ENCODE data around the gene DDX19B. TPM values are rescaled to one million over a fixed set of nuclear protein-coding genes. Genes with fewer than 3 reads are reported as not detected.
A peak's percentile ranks its signal among the peaks of the same experiment; 100 is the strongest.
"Not testable (repeated sequence)": the region's sequence is repeated elsewhere in the genome, so short reads cannot be mapped to it uniquely, and the experiment has no call there.

The DDX19B gene
- 10 to 100 TPM; 31.4 to 38.1 (median 34.8) TPM for polyA plus RNA-seq (ENCODE audit: insufficient read length in 3 of 3)
- long read RNA-seq, donor 1, partial matches to known transcripts: 6 of 9 reads
- long read RNA-seq, donor 1, other reads (novel, unspliced or antisense): 0 of 9 reads
- long read RNA-seq, donor 2, transcript DDX19B-201 (12 exons, 3,386 nt): major isoform, 10 of 16 reads
- long read RNA-seq, donor 2, partial matches to known transcripts: 5 of 16 reads
- long read RNA-seq, donor 2, other reads (novel, unspliced or antisense): 0 of 16 reads
- long read RNA-seq, donor 3, transcript DDX19B-201 (12 exons, 3,386 nt): major isoform, 5 of 8 reads
- long read RNA-seq, donor 3, partial matches to known transcripts: 0 of 8 reads
- long read RNA-seq, donor 3, other reads (novel, unspliced or antisense): 0 of 8 reads
- long read RNA-seq, donor 4, transcript DDX19B-201 (12 exons, 3,386 nt): major isoform, 7 of 17 reads
- long read RNA-seq, donor 4, partial matches to known transcripts: 5 of 17 reads
- long read RNA-seq, donor 4, other reads (novel, unspliced or antisense): 0 of 17 reads
- long read RNA-seq, donor 5, partial matches to known transcripts: 5 of 8 reads
- long read RNA-seq, donor 5, other reads (novel, unspliced or antisense): 0 of 8 reads
- long read RNA-seq, donor 6, transcript DDX19B-201 (12 exons, 3,386 nt): major isoform, 10 of 11 reads
- long read RNA-seq, donor 6, partial matches to known transcripts: 0 of 11 reads
- long read RNA-seq, donor 6, other reads (novel, unspliced or antisense): 0 of 11 reads
- long read RNA-seq, donor 7, transcript DDX19B-201 (12 exons, 3,386 nt): major isoform, 7 of 14 reads
- long read RNA-seq, donor 7, partial matches to known transcripts: 6 of 14 reads
- long read RNA-seq, donor 7, other reads (novel, unspliced or antisense): 0 of 14 reads
- long read RNA-seq, donor 8, partial matches to known transcripts: 0 of 3 reads
- long read RNA-seq, donor 8, other reads (novel, unspliced or antisense): 0 of 3 reads
- long read RNA-seq, donor 9, transcript DDX19B-201 (12 exons, 3,386 nt): major isoform, 7 of 10 reads
- long read RNA-seq, donor 9, partial matches to known transcripts: 0 of 10 reads
- long read RNA-seq, donor 9, other reads (novel, unspliced or antisense): 0 of 10 reads
- long read RNA-seq, donor 10, transcript DDX19B-201 (12 exons, 3,386 nt): major isoform, 5 of 12 reads
- long read RNA-seq, donor 10, partial matches to known transcripts: 5 of 12 reads
- long read RNA-seq, donor 10, other reads (novel, unspliced or antisense): 0 of 12 reads
- long read RNA-seq, donor 11, partial matches to known transcripts: 0 of 3 reads
- long read RNA-seq, donor 11, other reads (novel, unspliced or antisense): 0 of 3 reads
- long read RNA-seq, donor 12, transcript DDX19B-201 (12 exons, 3,386 nt): major isoform, 9 of 10 reads
- long read RNA-seq, donor 12, partial matches to known transcripts: 0 of 10 reads
- long read RNA-seq, donor 12, other reads (novel, unspliced or antisense): 0 of 10 reads
- long read RNA-seq, donor 13, partial matches to known transcripts: 0 of 2 reads
- long read RNA-seq, donor 13, other reads (novel, unspliced or antisense): 0 of 2 reads
- long read RNA-seq, donor 14: 0 reads
- long read RNA-seq, donor 15: 0 reads
- long read RNA-seq, donor 16, transcript DDX19B-201 (12 exons, 3,386 nt): major isoform, 6 of 14 reads
- long read RNA-seq, donor 16, partial matches to known transcripts: 6 of 14 reads
- long read RNA-seq, donor 16, other reads (novel, unspliced or antisense): 0 of 14 reads

DNA sequence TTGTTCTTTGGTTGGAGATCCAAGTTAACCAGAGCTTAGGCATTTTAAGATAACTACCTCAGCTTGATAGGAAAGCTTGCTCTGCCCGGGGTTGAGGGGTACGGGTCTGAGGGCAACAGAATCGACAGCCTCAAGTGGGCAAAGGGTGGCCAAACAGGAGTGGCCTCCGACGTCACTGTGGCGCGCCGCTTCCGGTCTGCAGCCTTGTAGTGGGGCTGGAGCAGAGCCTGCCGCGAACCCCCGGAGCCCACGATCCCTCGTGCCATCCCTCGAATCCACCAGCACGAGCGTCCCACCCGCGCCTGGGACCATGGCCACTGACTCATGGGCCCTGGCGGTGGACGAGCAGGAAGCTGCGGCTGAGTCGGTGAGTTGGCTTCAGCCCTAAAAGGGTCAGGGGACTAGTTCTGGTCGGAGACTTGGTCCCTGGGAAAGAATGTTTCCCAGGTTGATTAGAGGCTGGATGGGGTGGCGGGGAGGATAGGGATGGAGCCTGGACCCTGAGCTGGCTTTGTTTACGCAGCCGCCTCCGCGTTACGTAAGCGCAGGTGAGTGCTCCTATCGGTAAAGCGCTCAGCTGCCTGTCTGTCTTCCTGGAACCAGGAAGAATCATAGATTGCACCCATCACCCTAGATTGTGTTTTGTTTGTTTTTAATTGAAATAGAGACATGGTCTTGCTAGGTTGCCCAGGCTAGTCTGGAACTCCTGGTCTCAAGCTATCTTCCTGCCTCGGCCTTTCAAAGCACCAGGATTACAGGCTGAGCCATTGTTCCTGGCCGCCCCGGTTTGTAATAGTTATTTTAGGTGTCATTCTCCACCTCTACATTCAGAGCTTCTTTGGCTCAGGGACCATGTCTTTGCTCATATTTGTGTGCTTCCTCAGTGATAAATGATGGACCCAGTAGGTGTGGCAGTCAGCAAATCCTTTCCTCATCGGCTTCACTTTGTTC lies at the start of gene DDX19B:
Gene DDX19B, plus strand, starts transcription at position 199 of the 951 bp plus-strand sequence. Its CDS starts 112 bp downstream, at position 311.
- DNase-seq: peak; percentile 77

GRCh38 chr16:70249697-70250096 lies 49.3 kb upstream of the DDX19B start:
- DNase-seq: not testable (repeated sequence)

- peak; percentile 27 for DNase-seq
Measured at GRCh38 chr16:70250748-70251628, 48.0 kb upstream of the DDX19B start.

DNA sequence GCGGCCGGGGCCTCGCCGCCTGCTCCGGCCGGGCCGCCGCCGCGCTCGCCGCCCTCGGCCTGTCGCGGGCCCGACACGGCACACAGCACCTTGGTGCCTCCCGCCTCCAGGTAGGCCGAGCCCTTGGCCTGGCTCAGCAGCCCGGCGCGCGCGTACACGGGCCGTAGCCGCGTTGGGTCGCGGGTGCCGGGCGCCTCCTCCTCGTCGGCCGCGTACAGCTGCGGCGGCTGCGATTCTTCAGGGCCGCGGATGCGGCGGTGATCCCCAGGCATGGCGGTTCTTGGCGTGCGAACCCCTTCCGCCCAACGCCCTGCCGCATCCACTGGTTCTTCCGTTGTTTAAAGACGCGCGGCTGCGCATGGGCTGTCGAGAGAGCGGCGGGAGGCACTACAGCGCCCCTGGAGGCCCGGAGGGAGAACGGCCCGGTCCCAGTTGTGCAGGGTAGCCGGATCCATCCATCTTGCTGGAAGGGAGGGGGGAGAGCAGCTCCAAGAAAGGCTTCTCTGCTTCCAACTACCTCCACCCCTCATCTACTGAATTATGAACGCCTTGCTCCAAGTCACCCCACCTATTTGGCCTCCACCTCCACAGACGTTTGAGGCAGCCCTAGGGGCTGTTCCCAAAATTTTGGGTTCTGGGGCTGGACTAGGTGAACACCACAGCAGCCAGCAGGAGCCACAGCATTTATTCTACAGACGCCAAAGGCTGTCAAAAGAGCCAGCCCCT lies 47.2 kb upstream of the DDX19B start, which contains the start of gene EXOSC6:
Gene EXOSC6, minus strand, starts transcription at position 312 of the 726 bp plus-strand sequence. Its CDS starts 40 bp downstream, at position 272.
- peak; percentile 91 for DNase-seq

DNA sequence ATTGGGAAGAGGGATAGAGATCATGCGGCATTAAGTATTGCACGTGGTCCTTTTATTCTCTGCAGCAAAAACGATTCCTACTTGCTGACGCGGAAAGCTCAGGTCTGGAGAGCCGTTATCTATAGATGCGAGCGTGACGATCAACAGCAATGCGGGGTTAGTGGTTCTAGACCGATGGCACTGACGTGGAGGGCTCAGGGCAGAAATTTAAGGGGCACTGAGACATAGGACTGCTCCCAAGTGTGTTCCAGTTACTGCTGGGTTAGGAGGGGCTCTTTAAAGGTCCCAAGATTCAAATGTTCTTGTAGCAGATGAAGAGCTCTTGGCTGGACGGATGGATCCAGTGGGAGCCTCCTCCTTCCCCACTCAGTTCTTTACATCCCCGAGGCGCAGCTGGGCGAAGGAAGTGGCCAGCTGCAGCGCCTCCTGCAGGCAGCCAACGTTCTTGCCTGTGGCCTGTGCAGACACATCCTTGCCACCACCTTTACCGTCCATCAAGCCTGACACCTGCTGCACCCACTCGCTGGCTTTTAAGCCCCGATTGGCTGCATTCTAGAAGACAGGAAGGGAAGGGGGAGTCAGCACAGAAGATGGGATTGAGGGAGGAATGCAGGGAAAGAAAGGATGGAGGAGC lies 46.5 kb upstream of the DDX19B start:
- DNase-seq: no peak

DNA sequence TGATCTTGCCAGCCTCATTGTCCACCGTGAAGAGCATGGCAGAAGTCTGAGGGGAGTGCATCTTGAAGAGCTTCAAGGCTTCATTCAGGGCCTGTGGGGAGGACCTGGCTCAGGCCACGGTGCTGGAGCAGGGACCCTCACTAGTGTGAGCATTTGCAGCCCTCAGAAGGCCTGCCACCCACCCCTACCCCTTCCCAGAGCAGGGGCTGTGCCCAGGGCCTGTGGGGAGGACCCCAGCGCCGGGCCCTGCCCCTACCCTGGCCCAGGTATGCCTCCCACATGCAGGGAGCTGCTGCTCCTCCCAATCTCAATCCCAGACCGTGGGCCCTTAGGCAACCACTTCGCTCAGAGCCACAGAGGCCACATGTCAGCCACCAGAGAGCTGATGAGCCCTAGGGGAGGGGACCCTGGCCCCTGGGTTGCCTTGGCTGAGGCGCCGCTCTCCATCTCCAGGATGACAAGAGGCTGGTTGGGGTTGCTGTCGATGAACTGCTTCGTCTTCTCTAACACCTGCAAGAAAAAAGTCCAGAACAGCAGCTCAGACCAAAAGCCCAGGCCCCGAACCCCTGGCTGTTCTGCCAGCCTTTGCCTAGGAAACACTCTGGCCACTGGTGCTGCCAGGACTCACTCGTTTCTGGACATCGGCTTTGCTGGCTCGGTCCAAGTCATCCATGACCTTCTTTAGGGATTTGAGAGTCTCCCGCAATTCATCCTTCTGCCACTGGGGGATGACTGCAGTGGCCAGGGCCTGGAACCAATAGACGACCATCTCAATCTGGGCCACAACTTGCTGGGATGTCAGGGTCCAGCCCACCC lies 45.5 kb upstream of the DDX19B start:
- DNase-seq: peak; percentile 10

DNA sequence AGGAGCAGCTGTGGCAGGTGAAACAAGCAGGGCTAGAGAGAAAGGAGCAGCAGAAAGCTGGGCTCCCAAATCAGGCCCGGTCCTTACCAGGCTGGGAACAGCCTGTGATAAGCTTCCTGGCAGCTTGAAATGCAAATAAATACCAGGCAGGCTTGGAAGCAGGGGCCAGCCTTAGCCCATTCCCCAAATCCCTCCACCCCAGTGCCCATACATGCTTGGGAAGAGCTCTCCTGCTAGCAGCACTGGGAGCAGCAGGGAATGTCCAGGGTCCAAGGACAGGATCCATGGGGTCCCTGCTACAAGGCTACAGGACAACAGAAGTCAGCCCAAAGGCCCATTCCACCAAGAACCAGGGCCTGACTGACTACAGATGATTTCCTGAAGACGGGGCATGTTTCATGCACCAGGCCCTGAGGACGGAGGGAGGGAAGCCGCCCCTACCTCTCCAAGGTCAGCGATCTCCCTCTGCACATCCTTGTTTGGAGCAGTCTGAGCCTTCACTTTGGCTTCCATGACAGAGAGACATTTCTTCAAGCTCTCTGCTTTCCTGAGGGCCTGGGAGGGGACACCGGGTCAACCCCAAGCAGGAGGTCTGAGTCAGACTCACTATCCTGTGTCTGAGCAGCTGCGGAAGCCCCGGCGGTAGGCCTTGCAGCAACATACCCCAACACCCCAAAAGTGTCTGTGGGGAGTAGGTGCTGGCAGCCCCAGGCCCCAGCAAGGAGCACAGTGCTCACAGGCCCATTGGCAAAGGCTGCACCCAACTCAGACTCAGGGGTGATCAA lies 44.6 kb upstream of the DDX19B start:
- no peak for DNase-seq

GRCh38 chr16:70254965-70255286 lies 44.1 kb upstream of the DDX19B start:
- DNase-seq: no peak

DNA sequence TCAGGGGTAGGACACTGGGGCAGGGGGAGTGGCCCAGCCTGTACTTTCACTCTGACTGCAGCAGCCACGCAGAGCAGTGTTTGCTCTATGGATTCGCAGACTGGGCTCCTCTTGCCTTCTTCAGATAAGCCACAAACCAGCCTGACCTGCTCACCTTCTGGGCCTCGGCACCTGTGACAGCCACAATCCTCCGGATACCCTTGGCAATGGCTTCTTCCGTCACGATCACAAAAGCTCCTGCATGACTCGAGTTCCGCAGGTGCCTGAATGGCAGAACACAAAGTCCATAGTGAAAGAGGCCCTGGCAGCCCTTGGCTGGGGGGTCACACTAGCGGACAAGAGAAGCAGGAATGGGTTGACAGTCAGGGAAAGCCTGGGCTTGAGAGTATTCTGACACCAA lies 43.4 kb upstream of the DDX19B start:
- no peak for DNase-seq

DNA sequence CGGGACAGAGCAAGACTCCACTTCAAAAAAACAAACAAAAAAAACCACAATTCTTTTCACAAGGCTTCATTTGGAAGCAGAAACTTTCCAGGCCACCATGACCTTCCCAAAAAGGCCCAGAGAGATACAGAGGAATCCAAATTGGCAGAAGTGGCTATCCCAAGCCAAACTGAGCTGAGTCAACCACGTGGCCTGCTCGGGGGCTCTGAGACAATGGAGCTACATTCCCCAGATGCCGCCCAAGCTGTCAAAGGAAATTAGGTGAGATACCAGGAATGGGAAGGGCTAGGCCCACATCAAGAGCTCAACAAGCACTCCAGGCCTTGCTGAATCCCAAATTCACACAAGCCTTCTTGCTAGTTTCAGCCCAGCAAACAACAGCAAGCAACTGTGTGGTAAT lies 41.6 kb upstream of the DDX19B start:
- DNase-seq: no peak

- no peak for DNase-seq
Measured at GRCh38 chr16:70258065-70258464, 40.9 kb upstream of the DDX19B start.

DNA sequence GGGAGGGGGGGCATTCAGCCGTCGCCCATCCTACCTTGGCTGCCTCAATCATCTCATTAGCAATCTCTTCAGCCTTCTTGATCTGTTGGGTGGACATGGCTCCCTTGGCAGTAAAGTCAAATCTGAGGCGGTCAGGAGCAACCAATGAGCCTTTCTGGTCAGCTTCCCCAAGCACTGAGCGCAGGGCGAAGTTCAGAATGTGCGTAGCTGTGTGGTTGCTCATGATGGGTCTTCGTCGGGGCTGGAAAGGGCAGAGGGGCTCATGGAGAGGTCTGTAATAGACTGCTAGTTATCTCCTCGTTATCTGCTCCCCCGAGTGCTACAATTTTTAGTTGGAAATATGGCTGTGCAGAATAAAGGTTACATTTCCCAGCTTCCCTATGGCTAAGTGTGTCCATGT lies 40.0 kb upstream of the DDX19B start:
- DNase-seq: no peak

DNA sequence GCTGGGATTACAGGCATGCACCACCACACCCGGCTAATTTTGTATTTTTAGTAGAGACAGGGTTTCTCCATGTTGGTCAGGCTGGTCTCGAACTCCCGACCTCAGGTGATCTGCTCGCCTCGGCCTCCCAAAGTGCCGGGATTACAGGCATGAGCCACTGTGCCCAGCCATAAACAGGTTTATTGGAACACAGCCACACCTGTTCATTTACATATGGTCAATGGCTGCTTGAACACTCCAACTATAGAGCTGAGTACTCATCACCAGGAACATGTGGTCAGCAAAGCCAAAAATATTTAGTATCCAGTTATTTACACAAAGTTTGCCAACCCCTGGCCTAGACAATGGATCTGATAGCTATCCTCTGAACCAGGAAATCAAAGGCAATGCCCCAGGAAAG lies 39.1 kb upstream of the DDX19B start:
- not testable (repeated sequence) for DNase-seq

DNA sequence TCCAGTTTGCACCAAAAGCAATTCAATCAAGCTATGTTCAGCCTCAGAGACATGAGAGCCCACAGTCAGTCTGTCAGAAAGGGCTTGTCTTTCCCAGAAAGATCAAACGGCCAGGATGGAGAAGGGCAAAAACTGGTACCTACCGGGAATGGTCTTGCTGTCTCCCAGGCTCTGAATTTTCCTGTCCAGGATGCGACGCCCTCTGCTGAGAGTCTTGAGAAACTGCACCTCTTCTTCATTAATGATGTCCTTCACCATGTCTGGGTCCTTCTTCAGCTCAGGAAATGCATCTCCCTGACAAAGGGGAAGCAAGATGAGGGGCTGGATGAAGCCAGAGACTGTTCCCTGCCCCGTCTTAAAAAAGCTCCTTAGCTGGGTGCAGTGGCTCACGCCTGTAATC lies 31.5 kb upstream of the DDX19B start:
- peak; percentile 31 for DNase-seq

DNA sequence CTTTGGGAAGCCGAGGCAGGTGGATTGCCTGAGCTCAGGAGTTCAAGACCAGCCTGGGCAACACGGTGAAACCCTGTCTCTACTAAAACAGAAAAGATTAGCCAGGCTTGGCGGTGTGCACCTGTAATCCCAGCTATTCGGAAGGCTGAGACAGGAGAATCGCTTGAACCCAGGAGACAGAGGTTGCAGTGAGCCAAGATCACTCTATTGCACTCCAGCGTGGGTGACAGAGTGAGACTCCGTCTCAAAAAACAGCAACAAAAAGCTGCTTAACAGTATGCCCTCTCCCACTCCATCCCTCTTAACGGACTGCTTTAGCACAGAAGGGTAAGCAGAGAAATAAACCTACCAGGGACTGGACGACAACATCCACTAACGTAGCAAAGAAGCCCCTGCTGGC lies 31.1 kb upstream of the DDX19B start:
- not testable (repeated sequence) for DNase-seq

- DNase-seq: no peak
Measured at GRCh38 chr16:70269471-70269870, 29.5 kb upstream of the DDX19B start.
